ENCODE data around the gene FCER1G.
"Not testable (repeated sequence)": the region's sequence is repeated elsewhere in the genome, so short reads cannot be mapped to it uniquely, and the experiment has no call there.

FCER1G gene

DNA sequence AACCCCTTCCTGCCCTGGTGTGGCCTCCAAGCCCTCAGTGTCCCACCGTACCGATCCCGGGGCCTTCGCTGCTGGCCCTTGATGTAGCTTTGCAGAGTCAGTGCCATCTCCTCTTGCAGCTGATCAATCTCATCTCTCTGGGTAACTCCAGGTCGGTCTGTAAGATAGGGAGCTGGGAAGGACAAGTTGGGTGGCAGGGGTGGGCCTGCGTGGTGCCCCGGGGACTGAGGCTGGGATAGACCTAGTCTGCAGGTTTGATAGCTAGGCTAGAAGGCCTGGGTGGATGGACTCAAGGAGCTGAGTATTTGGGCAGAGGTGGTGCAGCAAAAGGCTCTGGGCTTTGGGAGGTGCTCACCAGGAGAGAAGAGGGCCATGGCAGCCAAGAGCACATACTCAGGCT, 15.7 kb downstream of the FCER1G start:
- TF ChIP-seq, protein P1, sequence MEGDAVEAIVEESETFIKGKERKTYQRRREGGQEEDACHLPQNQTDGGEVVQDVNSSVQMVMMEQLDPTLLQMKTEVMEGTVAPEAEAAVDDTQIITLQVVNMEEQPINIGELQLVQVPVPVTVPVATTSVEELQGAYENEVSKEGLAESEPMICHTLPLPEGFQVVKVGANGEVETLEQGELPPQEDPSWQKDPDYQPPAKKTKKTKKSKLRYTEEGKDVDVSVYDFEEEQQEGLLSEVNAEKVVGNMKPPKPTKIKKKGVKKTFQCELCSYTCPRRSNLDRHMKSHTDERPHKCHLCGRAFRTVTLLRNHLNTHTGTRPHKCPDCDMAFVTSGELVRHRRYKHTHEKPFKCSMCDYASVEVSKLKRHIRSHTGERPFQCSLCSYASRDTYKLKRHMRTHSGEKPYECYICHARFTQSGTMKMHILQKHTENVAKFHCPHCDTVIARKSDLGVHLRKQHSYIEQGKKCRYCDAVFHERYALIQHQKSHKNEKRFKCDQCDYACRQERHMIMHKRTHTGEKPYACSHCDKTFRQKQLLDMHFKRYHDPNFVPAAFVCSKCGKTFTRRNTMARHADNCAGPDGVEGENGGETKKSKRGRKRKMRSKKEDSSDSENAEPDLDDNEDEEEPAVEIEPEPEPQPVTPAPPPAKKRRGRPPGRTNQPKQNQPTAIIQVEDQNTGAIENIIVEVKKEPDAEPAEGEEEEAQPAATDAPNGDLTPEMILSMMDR (IDR thresholded peaks at IDR 0.05; ENCODE audit: borderline replicate concordance, insufficient read depth, low read depth, low read length), result no peak

DNA sequence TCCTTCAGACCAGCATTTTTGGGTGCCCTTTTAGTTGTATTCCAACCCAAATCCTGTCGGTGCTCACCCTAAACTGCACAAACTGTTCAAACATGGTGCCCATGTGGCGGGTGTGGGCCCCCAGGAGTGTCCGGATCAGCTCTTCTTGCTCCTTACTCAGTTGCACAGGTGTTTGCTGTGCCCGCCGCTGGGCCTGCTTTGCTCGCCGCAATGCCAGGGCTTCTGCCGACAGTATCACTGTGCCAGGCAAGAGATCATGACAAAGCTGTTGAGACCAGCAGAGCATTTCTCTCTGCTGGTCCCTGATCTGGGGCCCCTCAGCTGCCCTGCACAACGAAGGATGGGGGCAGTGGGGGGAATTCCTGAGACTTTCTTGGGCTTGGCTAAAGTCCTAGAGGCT, 18.0 kb downstream of the FCER1G start:
- H3K4me3 ChIP-seq (ENCODE audit: low read depth, low read length), result no peak overlapping the region
- TF ChIP-seq, protein P1 (IDR thresholded peaks at IDR 0.05; ENCODE audit: borderline replicate concordance, insufficient read depth, low read depth, low read length), result no peak

More for the DNA sequence above, 15.7 kb downstream of the FCER1G start:
- no peak overlapping the region for H3K4me3 ChIP-seq (ENCODE audit: low read depth, low read length)

DNA sequence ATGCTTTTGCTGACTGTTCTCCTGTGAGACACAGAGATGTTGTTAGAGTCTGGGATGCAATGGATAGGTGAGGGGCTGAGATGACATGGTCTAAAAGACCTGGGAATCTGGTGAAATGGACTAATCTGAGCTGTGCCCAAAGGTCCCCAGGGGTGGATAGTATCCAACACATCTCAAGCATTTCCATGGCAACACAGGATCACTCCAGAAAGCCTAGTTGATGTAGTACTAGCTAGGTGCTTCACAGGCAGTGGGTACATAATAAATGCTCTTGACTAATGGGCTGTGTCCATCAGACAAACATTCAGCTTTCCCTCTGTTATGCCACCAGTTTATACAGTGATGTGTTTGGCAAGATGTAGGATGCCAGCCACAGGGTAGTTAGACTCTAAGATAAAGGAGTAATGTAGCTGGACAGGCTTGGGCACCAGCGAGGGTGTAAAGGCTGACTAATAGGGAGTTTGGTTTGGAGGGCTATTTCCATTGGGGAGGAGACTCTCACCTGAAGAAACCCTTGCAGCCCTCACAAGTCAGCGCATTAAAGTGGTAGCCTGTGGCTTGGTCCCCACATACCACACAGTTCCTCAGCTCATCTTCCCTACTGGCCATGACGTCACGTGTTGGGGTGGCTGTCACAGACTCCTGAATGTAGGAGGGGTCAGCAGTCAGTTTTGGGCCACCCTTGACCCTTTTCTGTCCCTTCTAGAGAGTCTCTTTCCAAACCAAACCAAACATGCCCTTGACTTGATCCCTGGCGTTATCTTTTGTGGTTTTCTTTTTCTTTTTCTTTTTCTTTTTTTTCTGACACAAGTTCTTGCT, 21.1 kb downstream of the FCER1G start:
- TF ChIP-seq, protein P1 (IDR thresholded peaks at IDR 0.05; ENCODE audit: borderline replicate concordance, insufficient read depth, low read depth, low read length), result no peak
- H3K4me3 ChIP-seq (ENCODE audit: low read depth, low read length), result no peak overlapping the region

DNA sequence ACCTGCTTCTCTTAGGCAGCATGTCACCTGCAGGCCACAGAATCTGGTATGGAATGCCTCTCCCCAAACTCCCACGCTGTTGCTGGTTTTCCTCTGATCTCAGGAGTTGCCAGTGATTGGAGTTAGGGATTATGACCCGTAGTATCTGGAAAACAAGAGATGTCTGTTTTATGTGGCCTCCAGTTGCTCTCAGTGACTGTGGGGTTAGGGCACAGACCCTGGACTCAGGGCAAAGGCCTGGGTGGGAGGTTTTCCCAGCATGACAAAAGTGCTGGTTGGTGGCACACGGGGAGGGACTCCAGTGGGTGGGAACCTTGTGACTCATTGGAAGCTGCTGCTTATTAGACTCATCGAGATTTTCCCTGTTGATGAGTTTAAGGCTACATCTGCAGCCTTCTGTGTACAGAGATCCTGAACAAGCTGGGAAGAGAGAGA, 23.0 kb downstream of the FCER1G start, which contains the start of gene NR1I3:
TSS of gene NR1I3 (minus strand) at position 165 of the 435 bp plus-strand sequence. CDS start 1,638 bp downstream, outside the sequence.
- TF ChIP-seq, protein P1 (IDR thresholded peaks at IDR 0.05; ENCODE audit: borderline replicate concordance, insufficient read depth, low read depth, low read length), result no peak

DNA sequence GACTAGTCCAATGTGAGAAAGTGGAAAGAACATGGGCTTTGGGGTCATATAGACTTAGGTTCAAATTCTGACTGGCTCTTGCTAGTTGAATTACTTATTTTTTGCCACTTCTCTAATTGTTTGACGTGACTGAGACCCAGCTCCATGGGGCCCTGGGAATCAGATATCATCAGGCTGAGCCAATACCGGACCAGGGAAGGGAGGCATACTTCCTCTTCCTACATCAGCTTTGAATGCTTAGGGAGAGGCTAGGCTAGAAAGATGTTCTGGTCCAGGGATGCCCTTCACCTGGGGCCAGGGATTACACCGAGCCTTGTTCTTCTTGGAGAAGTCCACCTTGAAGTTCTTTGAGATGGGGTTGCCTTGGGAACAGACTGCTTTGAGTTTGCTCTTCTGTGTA, 26.6 kb downstream of the FCER1G start:
- H3K4me3 ChIP-seq (ENCODE audit: low read depth, low read length), result no peak overlapping the region
- TF ChIP-seq, protein P1 (IDR thresholded peaks at IDR 0.05; ENCODE audit: borderline replicate concordance, insufficient read depth, low read depth, low read length), result no peak

More for the DNA sequence above, 23.0 kb downstream of the FCER1G start, which contains the start of gene NR1I3:
- H3K4me3 ChIP-seq (ENCODE audit: low read depth, low read length), result no peak within 1 kb of the TSS

DNA sequence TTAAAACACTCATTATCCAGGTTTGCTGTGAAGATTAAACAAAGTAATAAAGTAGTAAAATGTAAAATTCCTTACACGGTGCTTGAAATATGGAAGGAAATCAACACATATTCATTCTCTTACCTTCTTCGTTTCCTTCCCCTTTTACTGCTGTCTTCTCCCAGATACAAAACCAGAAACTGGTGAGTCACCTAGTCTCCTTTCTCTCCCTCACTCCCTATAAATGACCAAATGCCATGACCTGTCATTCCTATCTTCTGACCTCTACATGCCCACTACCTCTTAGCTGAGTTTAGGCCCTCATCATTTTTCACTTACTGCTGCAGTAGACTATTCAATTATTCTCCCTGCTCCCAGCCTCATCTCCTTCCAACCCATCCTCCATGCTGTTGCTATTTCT, 27.2 kb downstream of the FCER1G start:
- TF ChIP-seq, protein P1 (IDR thresholded peaks at IDR 0.05; ENCODE audit: borderline replicate concordance, insufficient read depth, low read depth, low read length), result no peak
- no peak overlapping the region for H3K4me3 ChIP-seq (ENCODE audit: low read depth, low read length)

DNA sequence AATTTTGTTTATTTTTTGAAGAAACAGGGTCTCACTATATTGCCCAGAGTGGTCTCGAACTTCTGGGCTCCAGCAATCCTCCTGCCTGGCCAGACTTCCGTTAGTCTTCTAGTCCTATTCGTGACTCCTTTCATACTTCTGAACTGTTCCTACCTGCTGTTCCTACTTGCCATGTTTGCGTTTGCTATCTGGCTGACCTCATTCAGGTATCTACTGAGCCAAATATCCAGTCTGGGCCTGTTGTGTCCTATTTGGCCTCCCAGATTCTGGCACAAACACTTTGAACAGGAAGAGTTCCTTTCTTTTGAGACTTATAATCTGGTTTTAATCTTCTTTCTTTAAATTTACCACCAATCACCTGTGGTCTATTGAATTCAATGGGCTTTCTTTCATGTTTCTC, 29.8 kb downstream of the FCER1G start:
- H3K4me3 ChIP-seq (ENCODE audit: low read depth, low read length), result no peak overlapping the region
- TF ChIP-seq, protein P1 (IDR thresholded peaks at IDR 0.05; ENCODE audit: borderline replicate concordance, insufficient read depth, low read depth, low read length), result no peak

DNA sequence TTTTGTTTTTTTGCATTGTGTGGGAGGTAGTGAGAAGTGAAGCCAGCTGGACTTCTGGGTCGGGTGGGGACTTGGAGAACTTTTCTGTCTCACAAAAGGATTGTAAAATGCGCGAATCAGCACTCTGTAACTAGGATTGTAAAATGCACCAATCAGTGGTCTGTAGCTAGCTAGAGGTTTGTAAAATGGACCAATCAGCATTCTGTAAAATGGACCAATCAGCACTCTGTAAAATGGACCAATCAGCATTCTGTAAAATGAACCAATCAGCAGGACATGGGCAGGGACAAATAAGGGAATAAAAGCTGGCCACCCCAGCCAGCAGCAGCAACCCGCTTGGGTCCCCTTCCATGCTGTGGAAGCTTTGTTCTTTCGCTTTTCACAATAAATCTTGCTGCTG, 35.0 kb downstream of the FCER1G start:
- H3K4me3 ChIP-seq (ENCODE audit: low read depth, low read length), result not testable (repeated sequence)

Measured in GM12875 (cell line).